Vagina (tissue), 2 donors: ENCODE results near the gene GGNBP2. TPM values are rescaled to one million over a fixed set of nuclear protein-coding genes. Genes with fewer than 3 reads are reported as not detected.

ENCODE experiments used
- DNase-seq, 2 donors: peaks; one replicate each; pipeline ENCODE4 v3.0.0-alpha.2; 2017; ENCODE audit errors: extremely low spot score in 2 of 2
- H3K27ac ChIP-seq: fragments of 200-600 bp; sonication (generic); one replicate; pipeline ENCODE4 v1.5.1; 2019
- H3K27me3 ChIP-seq: fragments of 200-600 bp; sonication (generic); one replicate; pipeline ENCODE4 v1.5.1; 2019
- H3K36me3 ChIP-seq, 2 donors: fragments of 200-600 bp; sonication (generic); one replicate each; pipeline ENCODE4 v1.5.1; 2017 to 2019
- H3K4me1 ChIP-seq: fragments of 200-600 bp; sonication (generic); one replicate; pipeline ENCODE4 v1.5.1; 2019
- H3K4me3 ChIP-seq, 2 donors: fragments of 200-600 bp; sonication (generic); 1 replicate in 1 of 2; 2 replicates in 1 of 2; pipeline ENCODE4 v1.5.1; 2016 to 2019
- H3K9me3 ChIP-seq: fragments of 200-600 bp; sonication (generic); one replicate; pipeline ENCODE4 v1.5.1; 2019
- CTCF ChIP-seq, 3 experiments: fragments of 450-650 bp in 2 of 3; fragments of 200-600 bp in 1 of 3; sonication (generic) in 1 of 3; IDR thresholded peaks; one replicate each; pipeline ENCODE4 v1.5.1; 2017 to 2019; ENCODE audit warnings: antibody characterized with exemption in 3 of 3, mild to moderate bottlenecking in 2 of 3, moderate library complexity in 2 of 3
- POLR2A ChIP-seq, 2 donors: fragments of 450-650 bp; IDR thresholded peaks; one replicate each; pipeline ENCODE4 v1.6.1; 2017; ENCODE audit warnings: antibody characterized with exemption in 2 of 2, mild to moderate bottlenecking in 2 of 2, moderate library complexity in 2 of 2
- POLR2AphosphoS5 ChIP-seq, 2 donors: sonication (generic); formaldehyde crosslinking; IDR thresholded peaks; one replicate each; pipeline ENCODE4 v1.9.0; 2017; ENCODE audit warnings: antibody characterized with exemption in 2 of 2, mild to moderate bottlenecking in 2 of 2, low read depth in 1 of 2; ENCODE audit not compliant: insufficient read depth in 1 of 2
- intact Hi-C: fragments of 100-400 bp; cut with DNase I; formaldehyde crosslinking; loops from one replicate; pipeline ENCODE4 v1.15.1; 2023
- total RNA-seq: library from RNA; depleted of rRNA; stranded (reverse); fragments of >200 nt; gene quantifications from one replicate; pipeline ENCODE4 v1.2.3, GENCODE V29; 2016

The GGNBP2 gene
- total RNA-seq, 1 donor from 2014 or later, result 47.9 TPM

- no peak overlapping the region for H3K4me3 ChIP-seq
- intact Hi-C loops, result no loop called here
- H3K36me3 ChIP-seq, result peaks cover 0 to 11% of the 10 kb centered on the region in 2 donors
- peaks cover 85% of the 10 kb centered on the region for H3K4me1 ChIP-seq
- no peak overlapping the region for H3K27ac ChIP-seq
- DNase-seq, result no peak
- TF ChIP-seq POLR2AphosphoS5 (IDR thresholded peaks at IDR 0.05; ENCODE audit: insufficient read depth in 1 of 2, low read depth in 1 of 2), result no peak
- no peak for TF ChIP-seq CTCF (IDR thresholded peaks at IDR 0.05)
- no peak for TF ChIP-seq POLR2A (IDR thresholded peaks at IDR 0.05)
- H3K9me3 ChIP-seq, result no peaks in the 10 kb centered on the region
- H3K27me3 ChIP-seq, result no peaks in the 10 kb centered on the region
Observed at GRCh38 chr17:36550491-36551417, 6.0 kb downstream of the GGNBP2 start.

DNA sequence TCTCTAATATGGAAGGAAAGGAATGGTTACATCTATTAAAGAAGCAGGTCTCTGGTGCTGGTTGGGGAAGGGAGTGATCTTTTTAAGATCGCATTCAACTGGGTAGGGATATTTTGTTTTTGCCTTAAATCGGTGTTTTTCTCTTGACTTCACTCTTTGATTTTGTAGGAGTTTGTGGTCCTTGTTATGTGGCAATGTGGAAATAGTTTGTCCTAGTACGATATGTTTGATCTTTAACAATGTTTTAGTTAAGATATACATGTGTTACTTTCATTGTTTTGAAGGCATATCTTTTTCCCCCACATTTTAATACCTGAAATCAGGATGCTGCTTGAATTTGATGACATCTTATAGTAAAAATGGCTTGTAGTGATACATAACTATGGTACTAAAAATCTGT, 8.7 kb downstream of the GGNBP2 start:
- Histone ChIP-seq H3K27me3 (no peaks in the 10 kb centered on the region), H3K36me3 (peaks cover 0 to 33% of the 10 kb centered on the region in 2 donors), H3K27ac (no peak overlapping the region), H3K4me1 (peaks cover 58% of the 10 kb centered on the region), H3K9me3 (no peaks in the 10 kb centered on the region), H3K4me3 (no peak overlapping the region)
- TF ChIP-seq CTCF (IDR thresholded peaks at IDR 0.05), result no peak
- TF ChIP-seq POLR2A (IDR thresholded peaks at IDR 0.05), result no peak
- intact Hi-C loops, result no loop called here
- DNase-seq, result no peak

GRCh38 chr17:36566081-36566480, 21.4 kb downstream of the GGNBP2 start:
- TF ChIP-seq POLR2A (IDR thresholded peaks at IDR 0.05) (no peak), CTCF (IDR thresholded peaks at IDR 0.05) (no peak), POLR2AphosphoS5 (IDR thresholded peaks at IDR 0.05; ENCODE audit: insufficient read depth in 1 of 2, low read depth in 1 of 2) (no peak)
- Histone ChIP-seq H3K4me1 (no peaks in the 10 kb centered on the region), H3K9me3 (no peaks in the 10 kb centered on the region), H3K27ac (no peak overlapping the region), H3K36me3 (peaks cover 0 to 44% of the 10 kb centered on the region in 2 donors), H3K27me3 (no peaks in the 10 kb centered on the region), H3K4me3 (no peak overlapping the region)
- intact Hi-C loops, result no loop called here
- no peak for DNase-seq

GRCh38 chr17:36575028-36575427, 30.3 kb downstream of the GGNBP2 start:
- H3K9me3 ChIP-seq, result no peaks in the 10 kb centered on the region
- no peaks in the 10 kb centered on the region for H3K27me3 ChIP-seq
- peaks cover 0 to 47% of the 10 kb centered on the region in 2 donors for H3K36me3 ChIP-seq
- intact Hi-C loops, result no loop called here
- no peak for DNase-seq
- H3K4me1 ChIP-seq, result no peaks in the 10 kb centered on the region
- TF ChIP-seq POLR2A (IDR thresholded peaks at IDR 0.05) (no peak), POLR2AphosphoS5 (IDR thresholded peaks at IDR 0.05; ENCODE audit: insufficient read depth in 1 of 2, low read depth in 1 of 2) (no peak), CTCF (IDR thresholded peaks at IDR 0.05) (no peak)
- H3K4me3 ChIP-seq, result no peak overlapping the region
- H3K27ac ChIP-seq, result no peak overlapping the region

DNA sequence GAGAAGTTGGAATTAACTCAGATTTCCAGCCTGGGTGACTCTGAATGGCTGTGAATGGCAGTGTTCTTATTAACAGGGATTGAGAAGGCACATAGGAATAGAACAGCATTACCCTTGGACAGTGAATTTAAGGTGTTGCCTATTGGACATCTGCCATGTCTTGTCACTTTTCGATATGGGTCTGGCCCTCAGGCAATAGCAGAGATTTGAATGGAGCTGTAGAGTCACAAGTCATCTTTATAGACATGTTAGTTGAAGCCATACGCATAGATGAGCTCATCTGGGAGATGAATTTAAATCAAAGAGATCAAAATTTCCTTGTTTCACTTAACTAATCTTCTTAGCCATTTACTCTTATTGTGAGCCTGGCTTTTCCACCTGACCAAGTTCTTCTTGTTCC, 32.1 kb downstream of the GGNBP2 start:
- intact Hi-C loops, result no loop called here
- DNase-seq, result no peak
- H3K4me1 ChIP-seq, result no peaks in the 10 kb centered on the region
- TF ChIP-seq POLR2AphosphoS5 (IDR thresholded peaks at IDR 0.05; ENCODE audit: insufficient read depth in 1 of 2, low read depth in 1 of 2), result no peak
- TF ChIP-seq CTCF (IDR thresholded peaks at IDR 0.05), result no peak
- TF ChIP-seq POLR2A (IDR thresholded peaks at IDR 0.05), result no peak
- no peaks in the 10 kb centered on the region for H3K9me3 ChIP-seq
- H3K27ac ChIP-seq, result no peak overlapping the region
- H3K27me3 ChIP-seq, result no peaks in the 10 kb centered on the region
- H3K36me3 ChIP-seq, result peaks cover 0 to 46% of the 10 kb centered on the region in 2 donors
- H3K4me3 ChIP-seq, result no peak overlapping the region
